HG03442 (cell line): ENCODE results near the gene ADGRV1.

Experiments
- ATAC-seq: cut with Tn5 transposase; IDR thresholded peaks from one replicate; pipeline ENCODE4 v1.9.1; 2021; ENCODE audit warnings: mild to moderate bottlenecking, moderate library complexity; ENCODE audit not compliant: unreplicated experiment

Gene ADGRV1

DNA sequence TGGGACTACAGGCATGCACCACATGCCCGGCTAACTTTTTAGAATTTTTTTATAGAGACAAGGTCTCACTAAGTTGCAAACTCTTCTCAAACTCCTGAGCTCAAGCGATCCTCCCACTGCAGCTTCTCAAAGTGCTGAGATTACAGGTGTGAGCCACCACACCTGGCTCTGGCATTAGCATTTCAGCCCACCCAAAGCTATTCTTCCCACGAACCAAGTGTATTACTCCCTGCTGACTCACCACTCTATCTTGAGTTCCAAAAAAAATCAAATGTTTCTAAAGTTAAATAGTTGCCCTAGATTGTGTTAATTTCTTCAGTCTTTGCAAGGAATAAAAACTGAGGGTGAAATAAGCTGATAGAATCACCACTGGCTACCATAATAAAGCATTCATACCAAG, 619.0 kb downstream of the ADGRV1 start:
- ATAC-seq = no peak

GRCh38 chr5:91178461-91178860, 619.9 kb downstream of the ADGRV1 start:
- no peak for ATAC-seq

- no peak for ATAC-seq
Observed at GRCh38 chr5:91179018-91179417, 620.4 kb downstream of the ADGRV1 start.

DNA sequence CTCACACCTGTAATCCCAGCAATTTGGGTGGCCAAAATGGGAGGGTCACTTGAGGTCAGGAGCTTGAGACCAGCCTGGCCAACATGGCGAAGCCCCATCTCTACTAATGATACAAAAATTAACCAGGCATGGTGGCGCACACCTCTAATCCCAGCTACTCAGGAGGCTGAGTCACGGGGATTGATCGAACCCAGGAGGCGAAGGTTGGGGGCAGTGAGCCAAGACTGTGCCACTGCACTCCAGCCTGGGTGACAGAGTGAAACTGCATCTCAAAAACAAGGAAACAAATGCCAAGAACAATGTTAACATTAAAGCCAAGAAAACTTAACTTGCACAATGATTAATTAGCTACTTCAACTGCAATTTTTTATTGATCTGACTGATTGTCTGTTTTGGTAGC, 621.9 kb downstream of the ADGRV1 start:
- no peak for ATAC-seq

DNA sequence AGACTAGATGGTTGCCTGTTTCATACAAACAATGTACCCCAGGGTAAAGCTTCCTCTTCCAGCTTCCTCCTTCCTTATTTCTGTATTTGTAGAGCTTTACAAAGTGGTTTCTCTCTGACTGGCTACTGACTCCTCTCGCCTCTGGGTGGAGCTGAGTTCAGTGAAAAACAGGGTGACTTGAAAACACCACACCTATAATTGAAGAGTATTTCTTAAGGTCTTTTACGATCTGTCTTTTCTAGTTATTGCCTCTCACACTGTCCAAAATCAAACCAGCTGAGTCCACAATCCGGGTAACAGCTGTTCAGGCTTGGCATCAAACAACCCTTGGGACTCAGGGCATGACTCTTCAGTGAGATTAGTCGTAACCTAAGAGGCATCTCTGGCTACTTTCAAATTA, 624.2 kb downstream of the ADGRV1 start:
- peak; percentile 88 for ATAC-seq

DNA sequence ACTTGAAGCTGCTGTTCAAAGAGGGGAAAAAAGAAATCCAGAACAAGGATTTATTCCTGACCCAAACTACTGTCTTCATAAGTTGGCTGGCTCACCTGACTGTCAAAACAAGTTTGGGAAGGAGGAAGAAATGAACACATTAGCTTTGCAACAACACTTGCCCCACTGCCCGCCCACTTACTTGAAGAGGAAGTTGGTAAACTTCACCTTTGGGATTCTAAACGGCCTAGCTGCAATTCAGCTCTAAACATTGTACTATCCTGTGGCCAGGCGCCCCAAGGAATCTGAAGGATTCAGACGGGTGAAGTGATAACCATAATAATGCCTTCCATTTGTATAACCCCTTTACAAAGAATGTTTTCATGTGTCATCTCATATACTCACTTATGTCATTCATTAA, 625.1 kb downstream of the ADGRV1 start:
- ATAC-seq = no peak

- no peak for ATAC-seq
Observed at GRCh38 chr5:91186101-91186500, 627.5 kb downstream of the ADGRV1 start.

GRCh38 chr5:91187032-91187431, 628.4 kb downstream of the ADGRV1 start:
- no peak for ATAC-seq

DNA sequence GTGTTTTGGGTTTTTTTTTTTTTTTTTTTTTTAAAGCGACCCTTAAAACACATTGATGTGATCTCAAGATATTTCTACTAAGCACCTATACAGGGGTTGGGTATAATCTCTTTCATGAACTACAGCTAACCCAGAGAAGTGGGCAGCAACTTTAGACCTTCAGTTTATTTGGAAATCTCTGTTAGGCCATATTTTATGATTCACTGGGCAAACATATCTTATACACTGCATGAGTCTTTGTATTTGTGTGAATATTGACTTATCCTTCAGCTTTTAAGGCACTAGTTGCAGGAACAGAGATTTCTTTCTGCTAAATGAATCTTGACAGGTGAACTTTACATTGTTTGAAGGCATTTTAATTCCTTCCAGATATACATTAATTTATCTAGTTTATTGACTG, 630.2 kb downstream of the ADGRV1 start:
- no peak for ATAC-seq

DNA sequence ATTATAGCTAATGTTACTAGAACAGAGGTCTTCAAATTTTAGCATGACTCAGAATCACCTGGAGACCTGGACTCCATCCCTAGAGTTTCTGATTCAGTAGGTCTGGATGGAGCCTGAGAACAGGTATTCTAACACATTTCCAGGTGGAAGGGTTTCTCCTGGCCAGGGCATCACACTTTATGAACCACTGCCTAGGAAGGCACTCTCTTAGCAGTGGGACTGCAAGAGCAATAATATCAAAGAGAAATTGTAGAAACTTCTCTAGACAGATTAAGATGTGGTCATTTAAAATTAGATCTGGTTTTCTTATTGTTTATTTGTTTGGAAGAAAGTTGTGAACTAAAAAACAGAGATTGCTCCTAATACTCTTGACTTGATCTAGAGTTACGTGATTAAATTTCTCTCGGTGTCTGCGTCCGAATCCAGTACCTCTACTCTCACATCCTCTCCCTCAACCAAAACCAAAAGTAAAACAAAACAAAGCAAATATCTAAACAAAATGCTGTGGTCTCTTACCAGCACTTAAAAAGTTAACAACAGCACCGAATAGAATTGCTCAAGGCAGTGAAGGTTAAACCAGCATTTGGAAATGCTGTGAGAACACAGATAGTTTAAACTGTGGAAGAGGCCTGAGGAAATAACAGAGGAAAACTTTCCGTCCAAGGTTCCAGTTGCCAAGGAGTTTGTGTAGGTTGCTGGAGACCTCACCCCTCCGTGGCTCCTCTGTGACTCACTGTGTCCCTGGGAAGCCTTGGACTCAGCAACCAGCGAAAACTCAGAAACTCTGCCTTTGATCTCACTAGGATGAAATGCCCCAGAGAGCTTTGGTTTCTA, 631.1 kb downstream of the ADGRV1 start:
- ATAC-seq = peak; percentile 73

GRCh38 chr5:91190314-91190690, 631.7 kb downstream of the ADGRV1 start:
- peak; percentile 27 for ATAC-seq

- ATAC-seq = no peak
Observed at GRCh38 chr5:91194824-91195381, 636.3 kb downstream of the ADGRV1 start.

GRCh38 chr5:91200692-91201091, 642.1 kb downstream of the ADGRV1 start:
- no peak for ATAC-seq

DNA sequence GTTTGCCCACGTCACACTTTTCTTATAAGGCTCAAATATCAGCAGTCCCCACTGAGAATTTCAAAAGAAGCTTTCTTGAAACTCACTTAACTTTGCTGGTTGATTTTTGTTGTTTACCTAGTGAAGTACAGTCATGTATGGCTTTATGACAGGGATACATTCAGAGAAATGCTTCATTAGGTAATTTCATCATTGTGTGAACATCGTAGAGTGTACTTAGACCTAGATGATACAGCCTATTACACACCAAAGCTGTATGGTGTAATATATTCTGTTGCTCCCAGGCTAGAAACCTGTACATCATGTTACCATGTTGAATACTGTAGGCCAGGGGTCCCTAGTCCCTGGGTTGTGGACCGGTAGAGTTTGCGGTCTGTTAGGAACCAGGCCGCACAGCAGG, 647.5 kb downstream of the ADGRV1 start:
- ATAC-seq = no peak

- ATAC-seq = no peak
Observed at GRCh38 chr5:91206734-91207133, 648.1 kb downstream of the ADGRV1 start.

DNA sequence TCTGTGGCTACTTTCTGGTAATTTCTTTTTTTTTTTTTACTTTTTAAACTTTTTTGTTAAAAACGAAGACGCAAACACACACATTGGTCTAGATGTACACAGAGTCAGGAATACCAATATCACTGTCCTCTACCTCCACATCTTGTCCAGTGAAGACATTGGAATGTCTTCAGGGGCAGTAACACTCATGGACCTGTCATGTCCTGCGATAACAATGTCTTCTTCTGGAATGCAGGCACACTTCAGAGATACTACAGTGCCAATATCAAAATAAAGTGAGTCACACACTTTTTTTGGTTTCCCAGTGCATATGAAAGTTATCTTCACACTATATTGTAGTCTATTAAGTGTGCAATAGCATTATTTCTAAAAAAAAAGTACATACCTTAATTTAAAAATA, 648.7 kb downstream of the ADGRV1 start:
- ATAC-seq = no peak

DNA sequence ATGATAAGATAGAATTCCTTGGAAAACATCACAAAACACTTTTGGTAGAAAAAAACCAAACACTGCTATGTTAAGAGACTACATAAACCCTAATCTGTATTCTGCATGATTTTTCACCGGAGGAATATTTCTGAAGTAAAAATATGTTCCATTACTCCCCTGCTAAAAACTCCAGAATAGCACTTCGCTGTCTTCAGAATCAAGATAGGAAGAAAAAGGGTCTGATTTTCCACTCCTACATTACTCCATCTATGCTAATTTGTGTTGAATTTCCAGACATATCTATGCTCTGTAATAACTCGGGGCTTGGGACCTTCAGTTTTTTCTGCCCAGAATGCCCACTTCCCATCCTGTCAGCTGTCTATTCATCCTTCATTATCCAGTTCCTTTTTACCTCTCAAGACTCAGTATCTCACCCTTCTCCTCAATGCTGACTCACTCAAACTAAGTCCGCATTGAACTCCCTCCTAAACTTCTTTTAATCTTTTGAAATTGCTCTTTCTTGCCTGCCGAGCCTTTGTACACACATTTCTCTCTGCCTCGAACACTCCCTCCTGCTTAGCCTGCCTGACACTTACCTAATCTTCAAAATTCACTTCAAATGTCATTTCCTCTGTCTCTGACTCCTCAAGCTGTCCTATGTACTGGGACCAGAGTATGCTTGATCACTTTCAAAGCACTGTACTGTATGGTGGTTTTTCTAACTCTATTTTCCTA, 653.6 kb downstream of the ADGRV1 start:
- ATAC-seq = no peak

- no peak for ATAC-seq
Observed at GRCh38 chr5:91212714-91213092, 654.1 kb downstream of the ADGRV1 start.
